ENCODE data around the gene TESK2. TPM values are rescaled to one million over a fixed set of nuclear protein-coding genes. Genes with fewer than 3 reads are reported as not detected.

TESK2 gene
- total RNA-seq, 2 donors from 2014 or later, result 2.8 to 3.5 TPM

GRCh38 chr1:45304311-45305081 lies 186.5 kb downstream of the TESK2 start:
- Histone ChIP-seq H3K36me3 (no peaks in the 10 kb centered on the region), H3K27ac (peak overlapping the region; percentile 87 to 93), H3K9me3 (no peaks in the 10 kb centered on the region), H3K4me3 (peak overlapping the region; percentile 73 to 77), H3K4me1 (peaks cover 0 to 12% of the 10 kb centered on the region in 2 donors), H3K27me3 (no peaks in the 10 kb centered on the region)
- no peak for TF ChIP-seq CTCF (IDR thresholded peaks at IDR 0.05)
- DNase-seq (ENCODE audit: low spot score), result peak; percentile 56

DNA sequence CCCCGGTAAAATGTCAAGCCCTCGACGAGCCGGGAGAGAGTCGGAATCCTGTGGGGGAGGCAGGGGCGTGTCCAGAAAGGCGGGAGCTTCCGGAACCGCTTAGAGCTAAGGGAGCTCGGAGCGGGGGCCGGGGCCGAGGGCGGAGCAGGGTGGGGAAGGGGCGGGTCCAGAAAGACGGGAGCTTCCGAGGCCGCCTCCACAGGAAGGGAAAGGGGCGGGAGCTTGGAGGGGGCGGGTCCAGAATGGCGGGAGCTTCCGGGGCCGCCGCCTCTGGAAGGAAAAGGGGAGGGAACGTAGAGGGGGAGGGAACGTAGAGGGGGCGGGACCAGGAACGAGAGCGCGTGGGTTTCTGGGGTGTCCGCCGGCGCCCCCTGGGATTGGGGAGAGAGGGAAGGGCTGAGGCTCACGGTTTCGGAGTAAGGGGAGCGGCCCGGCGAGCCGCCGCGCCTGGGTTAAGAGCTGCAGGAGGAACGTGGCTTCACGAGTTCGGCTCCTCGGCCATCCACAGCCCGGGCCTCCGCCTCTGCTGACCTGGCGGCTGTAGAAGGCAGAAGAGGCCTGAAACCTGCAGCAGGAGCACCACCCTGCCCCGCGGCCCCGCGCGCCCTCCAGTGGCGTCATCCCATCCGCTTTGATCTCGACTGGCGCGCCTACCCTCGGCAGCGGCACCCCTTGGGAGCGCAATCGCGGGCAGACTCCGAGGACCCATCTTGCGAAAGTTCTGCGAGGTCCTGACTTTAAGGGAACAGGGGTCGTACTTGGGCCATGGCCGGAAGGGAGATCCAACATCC lies 187.2 kb downstream of the TESK2 start:
- H3K36me3 ChIP-seq, result no peaks in the 10 kb centered on the region
- peak; percentile 96 for DNase-seq (ENCODE audit: low spot score)
- no peaks in the 10 kb centered on the region for H3K27me3 ChIP-seq
- peak overlapping the region; percentile 87 to 93 for H3K27ac ChIP-seq
- peaks cover 0 to 12% of the 10 kb centered on the region in 2 donors for H3K4me1 ChIP-seq
- peak; percentile 63 to 80 for TF ChIP-seq CTCF (IDR thresholded peaks at IDR 0.05)
- no peaks in the 10 kb centered on the region for H3K9me3 ChIP-seq
- H3K4me3 ChIP-seq, result peak overlapping the region; percentile 73 to 77

DNA sequence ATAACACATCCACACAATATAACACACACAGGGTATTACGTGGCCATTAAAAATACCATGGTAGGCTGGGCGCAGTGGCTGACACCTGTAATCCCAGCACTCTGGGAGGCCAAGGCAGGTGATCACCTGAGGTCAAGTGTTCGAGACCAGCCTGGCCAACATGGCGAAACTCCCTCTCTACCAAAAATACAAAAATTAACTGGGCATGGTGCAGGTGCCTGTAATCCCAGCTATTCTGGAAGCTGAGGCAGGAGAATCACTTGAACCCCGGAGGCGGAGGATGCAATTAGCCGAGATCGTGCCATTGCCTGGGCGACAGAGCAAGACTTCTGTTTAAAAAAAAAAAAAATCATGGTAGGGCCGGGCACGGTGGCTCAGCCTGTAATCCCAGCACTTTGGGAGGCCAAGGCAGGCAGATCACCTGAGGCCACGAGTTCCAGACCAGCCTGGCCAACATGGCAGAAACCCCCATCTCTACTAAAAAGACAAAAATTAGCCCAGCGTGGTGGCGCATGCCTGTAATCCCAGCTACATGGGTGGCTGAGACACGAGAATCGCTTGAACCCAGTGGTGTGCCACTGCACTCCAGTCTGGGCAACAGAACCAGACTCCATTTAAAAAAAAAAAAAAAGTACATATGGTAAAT lies 188.3 kb downstream of the TESK2 start:
- peak overlapping the region; percentile 58 to 77 for H3K4me3 ChIP-seq
- H3K27me3 ChIP-seq, result no peaks in the 10 kb centered on the region
- H3K27ac ChIP-seq, result peak overlapping the region; percentile 84 to 87

DNA sequence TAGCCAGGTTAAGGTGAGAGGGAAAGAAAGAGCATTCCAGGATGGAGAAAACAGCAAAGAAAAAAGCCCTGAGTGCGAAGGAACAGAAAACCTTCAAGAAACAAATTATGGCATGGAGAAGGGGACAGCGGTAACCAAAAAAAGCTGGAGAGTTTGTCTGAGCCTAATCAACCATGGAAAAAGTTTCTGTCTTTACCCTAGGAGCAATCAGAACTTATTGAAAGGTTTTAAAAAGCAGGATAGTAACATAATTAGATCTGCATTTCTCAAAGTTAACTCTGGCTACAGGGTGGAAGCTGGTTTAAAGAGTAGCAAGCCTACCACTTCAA lies 190.3 kb downstream of the TESK2 start:
- TF ChIP-seq CTCF (IDR thresholded peaks at IDR 0.05), result peak in 1 of 2 donors; percentile 16
- no peaks in the 10 kb centered on the region for H3K9me3 ChIP-seq
- H3K4me3 ChIP-seq, result no peak overlapping the region
- H3K4me1 ChIP-seq, result peaks cover 0 to 12% of the 10 kb centered on the region in 2 donors
- H3K27me3 ChIP-seq, result no peaks in the 10 kb centered on the region
- H3K27ac ChIP-seq, result no peak overlapping the region
- H3K36me3 ChIP-seq, result no peaks in the 10 kb centered on the region
- no peak for DNase-seq (ENCODE audit: low spot score)

More for the DNA sequence above, 188.3 kb downstream of the TESK2 start:
- peak; percentile 43 for DNase-seq (ENCODE audit: low spot score)
- no peaks in the 10 kb centered on the region for H3K36me3 ChIP-seq
- no peaks in the 10 kb centered on the region for H3K9me3 ChIP-seq
- no peak for TF ChIP-seq CTCF (IDR thresholded peaks at IDR 0.05)
- H3K4me1 ChIP-seq, result peaks cover 0 to 12% of the 10 kb centered on the region in 2 donors

DNA sequence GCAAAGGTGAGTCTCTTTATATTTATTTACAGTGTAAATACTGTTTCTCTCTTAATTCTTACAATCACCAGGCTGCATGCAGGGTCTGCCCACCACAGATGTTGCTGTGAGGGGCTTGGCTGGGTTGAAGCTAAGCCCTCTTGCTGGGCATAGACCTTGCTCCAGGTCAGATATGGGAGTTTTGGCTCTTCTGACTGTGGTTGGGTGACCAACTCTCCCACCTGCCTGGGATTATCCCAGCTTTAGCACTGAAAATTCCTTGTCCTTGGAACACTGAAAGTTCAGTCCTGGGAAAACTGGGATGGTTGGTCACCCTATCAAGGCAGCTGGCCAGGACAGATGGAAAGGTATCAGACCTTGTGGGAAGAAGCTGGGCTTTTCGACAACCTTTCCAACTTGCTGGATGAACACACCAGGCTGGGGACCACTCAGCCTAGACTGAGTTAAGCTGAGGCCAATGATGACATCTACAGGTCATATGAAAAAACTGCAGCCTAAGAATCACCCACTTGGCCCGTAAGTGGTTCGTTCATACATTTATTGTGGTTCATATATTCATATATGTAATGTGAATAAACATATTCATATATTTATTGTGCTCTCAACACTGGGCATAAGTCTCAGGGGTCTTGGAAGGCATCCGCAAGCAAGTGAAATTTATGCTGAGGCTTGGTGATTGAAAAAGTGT lies 190.8 kb downstream of the TESK2 start:
- Histone ChIP-seq H3K27ac (no peak overlapping the region), H3K4me3 (no peak overlapping the region), H3K36me3 (no peaks in the 10 kb centered on the region), H3K4me1 (peaks cover 0 to 12% of the 10 kb centered on the region in 2 donors), H3K9me3 (no peaks in the 10 kb centered on the region), H3K27me3 (no peaks in the 10 kb centered on the region)
- peak; percentile 64 for DNase-seq (ENCODE audit: low spot score)
- TF ChIP-seq CTCF (IDR thresholded peaks at IDR 0.05), result peak; percentile 66 to 83

All from right atrium auricular region (tissue), 2 donors.